Measurements from ENCODE around the gene ACP5. TPM values are rescaled to one million over a fixed set of nuclear protein-coding genes. Genes with fewer than 3 reads are reported as not detected.

The ACP5 gene
- total RNA-seq, 1 experiment from 2014 or later = not detected

DNA sequence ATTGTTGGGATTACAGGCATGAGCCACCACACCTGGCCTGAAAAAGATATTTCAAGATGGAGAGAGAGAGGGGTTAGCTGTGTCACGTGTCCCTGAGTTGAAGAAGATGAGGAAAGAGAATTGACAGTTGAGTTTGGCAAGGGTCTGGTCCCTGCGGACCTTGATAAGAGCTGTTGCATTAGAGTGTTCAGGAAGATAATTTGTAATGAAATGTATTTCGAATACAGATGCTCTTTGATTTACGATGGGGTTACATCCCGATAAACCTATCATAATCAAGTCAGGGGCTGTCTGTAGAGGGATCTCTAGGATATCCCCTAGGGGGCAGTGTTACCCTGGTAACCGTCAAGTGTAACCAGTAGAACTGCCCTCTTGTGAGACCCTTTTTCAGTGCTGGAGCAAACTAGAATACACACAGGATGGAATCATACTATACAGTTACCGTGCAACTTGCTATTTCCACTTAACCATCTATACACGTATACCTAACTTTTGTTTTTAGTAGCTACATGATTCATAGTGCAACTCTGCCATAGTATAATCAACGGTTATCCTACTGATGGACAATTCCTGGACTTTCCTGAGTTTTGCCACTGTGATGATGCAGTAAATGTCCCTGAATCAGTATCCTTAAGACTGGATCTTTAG is 16.9 kb downstream of the ACP5 start:
- BruUV-seq (replicated peaks) = no TSS peak
- H3F3A ChIP-seq (ENCODE audit: low read length, unreplicated experiment) = no peaks in the 10 kb centered on the region
- no peak overlapping the region for H3K27ac ChIP-seq (ENCODE audit: low read length)
- H3K9me3 ChIP-seq (ENCODE audit: low read length) = no peaks in the 10 kb centered on the region
- peak; percentile 30; the same call in 1 of the 2 replicates for ATAC-seq
- H3K4me3 ChIP-seq (ENCODE audit: low read length) = peak overlapping the region; percentile 80
- peaks cover 45% of the 10 kb centered on the region for H3K79me2 ChIP-seq (ENCODE audit: low read length)
- TF ChIP-seq, protein P1, sequence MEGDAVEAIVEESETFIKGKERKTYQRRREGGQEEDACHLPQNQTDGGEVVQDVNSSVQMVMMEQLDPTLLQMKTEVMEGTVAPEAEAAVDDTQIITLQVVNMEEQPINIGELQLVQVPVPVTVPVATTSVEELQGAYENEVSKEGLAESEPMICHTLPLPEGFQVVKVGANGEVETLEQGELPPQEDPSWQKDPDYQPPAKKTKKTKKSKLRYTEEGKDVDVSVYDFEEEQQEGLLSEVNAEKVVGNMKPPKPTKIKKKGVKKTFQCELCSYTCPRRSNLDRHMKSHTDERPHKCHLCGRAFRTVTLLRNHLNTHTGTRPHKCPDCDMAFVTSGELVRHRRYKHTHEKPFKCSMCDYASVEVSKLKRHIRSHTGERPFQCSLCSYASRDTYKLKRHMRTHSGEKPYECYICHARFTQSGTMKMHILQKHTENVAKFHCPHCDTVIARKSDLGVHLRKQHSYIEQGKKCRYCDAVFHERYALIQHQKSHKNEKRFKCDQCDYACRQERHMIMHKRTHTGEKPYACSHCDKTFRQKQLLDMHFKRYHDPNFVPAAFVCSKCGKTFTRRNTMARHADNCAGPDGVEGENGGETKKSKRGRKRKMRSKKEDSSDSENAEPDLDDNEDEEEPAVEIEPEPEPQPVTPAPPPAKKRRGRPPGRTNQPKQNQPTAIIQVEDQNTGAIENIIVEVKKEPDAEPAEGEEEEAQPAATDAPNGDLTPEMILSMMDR (conservative IDR thresholded peaks at IDR 0.05; ENCODE audit: low read depth, low read length) = peak; percentile 91
- TF ChIP-seq EZH2phosphoT487 (IDR thresholded peaks at IDR 0.05; ENCODE audit: borderline replicate concordance, low read length) (no peak), EZH2 (IDR thresholded peaks at IDR 0.05; ENCODE audit: low read length, unreplicated experiment) (no peak)
- H3K4me1 ChIP-seq (ENCODE audit: insufficient read depth, low read length) = peaks cover 14% of the 10 kb centered on the region; the same call in 1 of the 2 replicates
- peak overlapping the region; percentile 86 for H3K4me2 ChIP-seq (ENCODE audit: low read length)
- CTCF ChIA-PET = no interaction called here
- no peaks in the 10 kb centered on the region for H3K9me2 ChIP-seq (replicated peaks; ENCODE audit: low read length)
- POLR2A ChIA-PET (ENCODE audit: unreplicated experiment) = no interaction called here
- H3K9ac ChIP-seq (ENCODE audit: low read length) = peak overlapping the region; percentile 77
- DNase-seq = peak; percentile 85
- H2AFZ ChIP-seq (ENCODE audit: low read length) = 0 out of 2 replicates have a peak overlapping the region, but pooled peaks have one; percentile 2
- H4K20me1 ChIP-seq (ENCODE audit: low read length) = peaks cover 20% of the 10 kb centered on the region; the same call in 1 of the 2 replicates
- H3K36me3 ChIP-seq (ENCODE audit: low read depth, low read length) = peaks cover 3% of the 10 kb centered on the region; the same call in 1 of the 2 replicates
- H3K27me3 ChIP-seq (ENCODE audit: low read length) = no peaks in the 10 kb centered on the region
- intact Hi-C loops (cut with micrococcal nuclease) = no loop called here

DNA sequence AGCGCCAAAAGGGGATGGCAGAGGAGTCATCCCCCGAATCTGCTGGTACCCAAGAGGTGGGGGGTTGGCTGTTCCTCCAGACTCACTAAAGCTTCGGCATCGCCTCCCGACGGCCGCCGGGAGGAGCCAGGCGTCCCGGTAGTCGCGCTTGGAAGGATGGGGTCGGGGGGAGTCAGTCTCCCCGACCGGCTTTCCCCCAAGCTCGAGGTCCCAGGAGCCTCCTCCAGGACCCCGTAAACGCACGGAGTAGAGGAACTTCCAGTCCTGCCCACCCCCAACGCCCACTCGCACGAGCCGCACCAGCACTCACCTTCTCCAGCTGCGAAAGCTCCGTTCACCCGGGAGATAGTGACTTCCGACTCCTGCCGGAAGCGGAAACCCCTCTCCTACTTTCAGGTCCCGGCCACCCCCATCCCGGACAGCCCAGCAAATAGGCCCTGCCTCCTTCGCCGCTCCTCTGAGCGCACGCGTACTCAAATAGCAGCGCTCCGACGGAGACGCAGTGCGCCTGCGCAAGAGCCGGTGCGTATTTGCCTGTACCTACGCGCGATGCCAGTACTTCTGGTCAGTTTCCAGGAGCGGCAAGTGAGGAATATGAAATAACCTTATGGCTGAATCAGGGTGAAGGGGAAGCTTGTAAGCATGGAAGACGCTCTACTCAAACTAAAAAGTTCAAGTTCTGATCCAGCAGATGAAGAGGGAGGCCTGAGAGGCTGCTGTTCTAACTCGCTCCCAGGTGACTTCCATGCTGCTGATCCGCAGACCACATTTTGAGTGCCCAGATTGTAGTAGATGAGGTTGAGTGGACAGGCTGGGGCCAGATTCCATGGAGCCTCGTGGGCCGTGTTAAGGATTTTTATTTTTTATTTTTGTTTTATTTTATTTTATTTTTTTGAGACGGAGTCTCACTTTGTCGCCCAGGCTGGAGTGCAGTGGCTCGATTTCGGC is 18.3 kb downstream of the ACP5 start, which contains the start of gene ELOF1:
TSS of gene ELOF1 (minus strand) at position 350 of the 948 bp plus-strand sequence. CDS start 4,883 bp downstream, outside the sequence.
- Histone ChIP-seq H3K4me3 (ENCODE audit: low read length) (peak within 1 kb of the TSS; percentile 80), H4K20me1 (ENCODE audit: low read length) (peaks cover 23% of the 10 kb centered on the region; the same call in 1 of the 2 replicates), H3K36me3 (ENCODE audit: low read depth, low read length) (peaks cover 12% of the 10 kb centered on the region; the same call in 1 of the 2 replicates), H3K9ac (ENCODE audit: low read length) (peak within 1 kb of the TSS; percentile 77), H3K27ac (ENCODE audit: low read length) (peak within 1 kb of the TSS; percentile 6; the same call in 1 of the 2 replicates), H3F3A (ENCODE audit: low read length, unreplicated experiment) (no peaks in the 10 kb centered on the region), H3K9me3 (ENCODE audit: low read length) (no peaks in the 10 kb centered on the region), H3K79me2 (ENCODE audit: low read length) (peaks cover 50% of the 10 kb centered on the region), H3K27me3 (ENCODE audit: low read length) (no peaks in the 10 kb centered on the region), H2AFZ (ENCODE audit: low read length) (peak within 1 kb of the TSS; percentile 79), H3K4me2 (ENCODE audit: low read length) (peak within 1 kb of the TSS; percentile 86), H3K9me2 (replicated peaks; ENCODE audit: low read length) (no peaks in the 10 kb centered on the region), H3K4me1 (ENCODE audit: insufficient read depth, low read length) (peaks cover 14% of the 10 kb centered on the region; the same call in 1 of the 2 replicates)
- TSS peak; percentile 89 for BruUV-seq (replicated peaks)
- ChIA-PET CTCF (interaction anchor here (0.6 to 2.0 kb wide), 4 partner anchors 13 to 1599 kb away, joined by 4 to 7 read pairs (median 6); partner anchors contain the start of gene ECSIT), POLR2A (ENCODE audit: unreplicated experiment) (interaction anchor here (0.6 to 1.5 kb wide), 4 partner anchors 23 to 280 kb away, joined by 3 to 21 read pairs (median 8); partner anchors contain the start of gene ECSIT)
- TF ChIP-seq, protein P1 (conservative IDR thresholded peaks at IDR 0.05; ENCODE audit: low read depth, low read length) = peak; percentile 43; the same call in 1 of the 2 replicates
- TF ChIP-seq EZH2phosphoT487 (IDR thresholded peaks at IDR 0.05; ENCODE audit: borderline replicate concordance, low read length) = no peak
- intact Hi-C loops (cut with micrococcal nuclease) = loop anchor here (1.0 to 2.0 kb wide), 3 partner anchors 28 to 54 kb away; partner anchors contain the start of genes ECSIT and ZNF653
- peak; percentile 100 for DNase-seq
- ATAC-seq = peak; percentile 97

Measured in PC-3 (cell line).